Thyroid gland (tissue), 4 donors: Measurements from ENCODE around the gene GFRA1. TPM values are rescaled to one million over a fixed set of nuclear protein-coding genes. Genes with fewer than 3 reads are reported as not detected.

ENCODE experiments used
- DNase-seq, 2 donors: peaks; one replicate each; pipeline ENCODE4 v3.0.0-alpha.2; 2019
- H3K27ac ChIP-seq, 3 donors: fragments of 200-600 bp; sonication (generic); 1 replicate in 2 of 3; 2 replicates in 1 of 3; pipeline ENCODE4 v1.5.1; 2016 to 2019; ENCODE audit warnings: mild to moderate bottlenecking in 1 of 3, moderate library complexity in 1 of 3
- H3K27me3 ChIP-seq: fragments of 200-600 bp; sonication (generic); one replicate; pipeline ENCODE4 v1.5.1; 2019
- H3K36me3 ChIP-seq, 2 donors: fragments of 200-600 bp; sonication (generic); one replicate each; pipeline ENCODE4 v1.5.1; 2016 to 2019
- H3K4me1 ChIP-seq, 2 donors: fragments of 200-600 bp; sonication (generic); one replicate each; pipeline ENCODE4 v1.5.1; 2017 to 2019
- H3K4me3 ChIP-seq, 3 donors: fragments of 200-600 bp; sonication (generic); replicated peaks in 1 of 3; 1 replicate in 2 of 3; 2 replicates in 1 of 3; pipeline ENCODE4 v1.5.1; 2016; ENCODE audit warnings: mild to moderate bottlenecking in 1 of 3
- H3K9me3 ChIP-seq: fragments of 200-600 bp; sonication (generic); one replicate; pipeline ENCODE4 v1.5.1; 2017
- CTCF ChIP-seq, 6 experiments: fragments of 200-600 bp in 3 of 6; fragments of 450-650 bp in 3 of 6; sonication (generic) in 3 of 6; IDR thresholded peaks; one replicate each; pipeline ENCODE4 v1.5.1; 2016 to 2019; ENCODE audit warnings: antibody characterized with exemption in 6 of 6, mild to moderate bottlenecking in 2 of 6, inconsistent platforms in 1 of 6, moderate library complexity in 1 of 6
- POLR2A ChIP-seq, 2 donors: fragments of 450-650 bp; IDR thresholded peaks; one replicate each; pipeline ENCODE4 v1.6.1; 2017; ENCODE audit warnings: antibody characterized with exemption in 2 of 2, mild to moderate bottlenecking in 2 of 2, moderate library complexity in 1 of 2
- WGBS, 2 donors: methylation state at CpG; one replicate each; pipeline ENCODE4 v1.1.5; 2017; 5-methylcytosine and 5-hydroxymethylcytosine counted together
- intact Hi-C: fragments of 100-400 bp; cut with DNase I; formaldehyde crosslinking; loops from one replicate; pipeline ENCODE4 v1.15.1; 2023
- total RNA-seq, 4 donors: library from RNA; depleted of rRNA; stranded (reverse); fragments of >200 nt; gene quantifications; one replicate each; pipeline ENCODE4 v1.2.3, GENCODE V29; 2016

The GFRA1 gene
- total RNA-seq, 4 donors from 2014 or later = 4.4 to 18.0 (median 5.5) TPM

GRCh38 chr10:116076621-116077020 is 196.4 kb downstream of the GFRA1 start:
- WGBS, 2 donors = 72 to 79% methylated on average over 3 of the region's 3 CpGs
- H3K4me1 ChIP-seq = no peaks in the 10 kb centered on the region
- H3K27ac ChIP-seq = no peak overlapping the region
- no peaks in the 10 kb centered on the region for H3K27me3 ChIP-seq
- no peaks in the 10 kb centered on the region for H3K36me3 ChIP-seq
- H3K9me3 ChIP-seq = no peaks in the 10 kb centered on the region
- no peak for DNase-seq
- no peak for TF ChIP-seq CTCF (IDR thresholded peaks at IDR 0.05)
- no peak for TF ChIP-seq POLR2A (IDR thresholded peaks at IDR 0.05)
- H3K4me3 ChIP-seq = no peak overlapping the region
- intact Hi-C loops = no loop called here

- no peaks in the 10 kb centered on the region for H3K4me1 ChIP-seq
- H3K4me3 ChIP-seq = no peak overlapping the region
- no peaks in the 10 kb centered on the region for H3K27me3 ChIP-seq
- no peak overlapping the region for H3K27ac ChIP-seq
- TF ChIP-seq POLR2A (IDR thresholded peaks at IDR 0.05) (no peak), CTCF (IDR thresholded peaks at IDR 0.05) (no peak)
- no peaks in the 10 kb centered on the region for H3K9me3 ChIP-seq
- intact Hi-C loops = no loop called here
- no peak for DNase-seq
- H3K36me3 ChIP-seq = no peaks in the 10 kb centered on the region
- 88 to 91% methylated on average over 7 of the region's 7 CpGs for WGBS, 2 donors
Measured at GRCh38 chr10:116073510-116073909, 199.5 kb downstream of the GFRA1 start.

GRCh38 chr10:116073001-116073400 is 200.0 kb downstream of the GFRA1 start:
- TF ChIP-seq CTCF (IDR thresholded peaks at IDR 0.05) = no peak
- DNase-seq = no peak
- no peak overlapping the region for H3K4me3 ChIP-seq
- no peaks in the 10 kb centered on the region for H3K36me3 ChIP-seq
- WGBS, 2 donors = 73 to 78% methylated on average over 5 of the region's 5 CpGs
- intact Hi-C loops = no loop called here
- no peaks in the 10 kb centered on the region for H3K27me3 ChIP-seq
- no peak overlapping the region for H3K27ac ChIP-seq
- no peaks in the 10 kb centered on the region for H3K4me1 ChIP-seq
- no peaks in the 10 kb centered on the region for H3K9me3 ChIP-seq

GRCh38 chr10:116071453-116072148 is 201.4 kb downstream of the GFRA1 start:
- Histone ChIP-seq H3K36me3 (no peaks in the 10 kb centered on the region), H3K9me3 (no peaks in the 10 kb centered on the region), H3K27me3 (no peaks in the 10 kb centered on the region), H3K4me1 (no peaks in the 10 kb centered on the region), H3K27ac (no peak overlapping the region), H3K4me3 (no peak overlapping the region)
- DNase-seq = no peak
- WGBS, 2 donors = 93 to 94% methylated on average over 5 of the region's 5 CpGs
- TF ChIP-seq POLR2A (IDR thresholded peaks at IDR 0.05) = no peak
- no peak for TF ChIP-seq CTCF (IDR thresholded peaks at IDR 0.05)
- intact Hi-C loops = no loop called here

- WGBS, 2 donors = 90 to 91% methylated on average over 5 of the region's 5 CpGs
- Histone ChIP-seq H3K36me3 (no peaks in the 10 kb centered on the region), H3K27ac (no peak overlapping the region), H3K4me1 (no peaks in the 10 kb centered on the region), H3K4me3 (no peak overlapping the region), H3K27me3 (no peaks in the 10 kb centered on the region), H3K9me3 (no peaks in the 10 kb centered on the region)
- DNase-seq = no peak
- no peak for TF ChIP-seq POLR2A (IDR thresholded peaks at IDR 0.05)
- no peak for TF ChIP-seq CTCF (IDR thresholded peaks at IDR 0.05)
- intact Hi-C loops = no loop called here
Measured at GRCh38 chr10:116070743-116071320, 202.2 kb downstream of the GFRA1 start.
